ENCODE results near the gene SARNP.

Gene SARNP

GRCh38 chr12:55723516-55724225 lies 93.9 kb downstream of the SARNP start:
- Histone ChIP-seq H3K4me3 (no peak overlapping the region), H3K27ac (peak overlapping the region; percentile 68), H3K9ac (peak overlapping the region; percentile 57; the same call in 1 of the 2 replicates), H3K9me3 (no peaks in the 10 kb centered on the region), H4K20me1 (peaks cover 28% of the 10 kb centered on the region), H3K36me3 (peaks cover 57% of the 10 kb centered on the region), H3K4me1 (peaks cover 87% of the 10 kb centered on the region), H3K4me2 (peak overlapping the region; percentile 68), H3K27me3 (no peaks in the 10 kb centered on the region)
- no peak for TF ChIP-seq Cebpa-rat (IDR thresholded peaks at IDR 0.05)

- H3K4me3 ChIP-seq, result no peak overlapping the region
- H3K27ac ChIP-seq, result peak overlapping the region; percentile 68
- TF ChIP-seq Cebpa-rat (IDR thresholded peaks at IDR 0.05), result no peak
- H3K9me3 ChIP-seq, result no peaks in the 10 kb centered on the region
- peaks cover 57% of the 10 kb centered on the region for H3K36me3 ChIP-seq
- H4K20me1 ChIP-seq, result peaks cover 27% of the 10 kb centered on the region
- peaks cover 94% of the 10 kb centered on the region for H3K4me1 ChIP-seq
- peak overlapping the region; percentile 68 for H3K4me2 ChIP-seq
- H3K27me3 ChIP-seq, result no peaks in the 10 kb centered on the region
- peak overlapping the region; percentile 30; the same call in 1 of the 2 replicates for H3K9ac ChIP-seq
These were observed 94.6 kb downstream of the SARNP start for GRCh38 chr12:55722948-55723347.

- no peaks in the 10 kb centered on the region for H3K9me3 ChIP-seq
- no peak overlapping the region for H3K27ac ChIP-seq
- no peak overlapping the region for H3K4me3 ChIP-seq
- H3K9ac ChIP-seq, result no peak overlapping the region
- no peak for TF ChIP-seq Cebpa-rat (IDR thresholded peaks at IDR 0.05)
- H3K4me2 ChIP-seq, result no peak overlapping the region
- H3K27me3 ChIP-seq, result no peaks in the 10 kb centered on the region
- H4K20me1 ChIP-seq, result peaks cover 14% of the 10 kb centered on the region
- H3K4me1 ChIP-seq, result peaks cover 94% of the 10 kb centered on the region
- H3K36me3 ChIP-seq, result peaks cover 50% of the 10 kb centered on the region
These were observed 95.8 kb downstream of the SARNP start for GRCh38 chr12:55721601-55722213.

GRCh38 chr12:55720894-55721444 lies 96.6 kb downstream of the SARNP start:
- Histone ChIP-seq H3K9ac (no peak overlapping the region), H3K27me3 (no peaks in the 10 kb centered on the region), H4K20me1 (peaks cover 9% of the 10 kb centered on the region; the same call in 1 of the 2 replicates), H3K27ac (no peak overlapping the region), H3K4me1 (peaks cover 91% of the 10 kb centered on the region), H3K4me3 (no peak overlapping the region), H3K36me3 (peaks cover 43% of the 10 kb centered on the region), H3K9me3 (no peaks in the 10 kb centered on the region), H3K4me2 (peak overlapping the region; percentile 18; the same call in 1 of the 2 replicates)
- peak; percentile 23; the same call in 1 of the 2 replicates for TF ChIP-seq Cebpa-rat (IDR thresholded peaks at IDR 0.05)

GRCh38 chr12:55720071-55720564 lies 97.4 kb downstream of the SARNP start, which contains the start of gene RDH5:
RDH5 (plus strand) TSS chr12:55720393; CDS start chr12:55721185, 792 bp downstream.
- Histone ChIP-seq H3K36me3 (peaks cover 35% of the 10 kb centered on the region), H3K4me1 (peaks cover 93% of the 10 kb centered on the region), H3K27me3 (no peaks in the 10 kb centered on the region), H3K9me3 (no peaks in the 10 kb centered on the region), H3K27ac (no peak within 1 kb of the TSS), H3K4me2 (peak within 1 kb of the TSS; percentile 18), H3K4me3 (no peak within 1 kb of the TSS), H4K20me1 (peaks cover 4% of the 10 kb centered on the region; the same call in 1 of the 2 replicates), H3K9ac (peak within 1 kb of the TSS; percentile 11; the same call in 1 of the 2 replicates)
- no peak for TF ChIP-seq Cebpa-rat (IDR thresholded peaks at IDR 0.05)

GRCh38 chr12:55719371-55719770 lies 98.2 kb downstream of the SARNP start:
- Histone ChIP-seq H3K36me3 (peaks cover 29% of the 10 kb centered on the region; the same call in 1 of the 2 replicates), H3K4me2 (0 out of 2 replicates have a peak overlapping the region, but pooled peaks have one; percentile 13), H4K20me1 (no peaks in the 10 kb centered on the region), H3K9me3 (no peaks in the 10 kb centered on the region), H3K9ac (no peak overlapping the region), H3K4me3 (no peak overlapping the region), H3K27ac (no peak overlapping the region), H3K27me3 (no peaks in the 10 kb centered on the region), H3K4me1 (peaks cover 89% of the 10 kb centered on the region)
- no peak for TF ChIP-seq Cebpa-rat (IDR thresholded peaks at IDR 0.05)

- H4K20me1 ChIP-seq, result no peaks in the 10 kb centered on the region
- H3K9ac ChIP-seq, result no peak overlapping the region
- no peak overlapping the region for H3K4me3 ChIP-seq
- H3K36me3 ChIP-seq, result peaks cover 23% of the 10 kb centered on the region; the same call in 1 of the 2 replicates
- no peak overlapping the region for H3K27ac ChIP-seq
- H3K4me1 ChIP-seq, result peaks cover 82% of the 10 kb centered on the region
- 0 out of 2 replicates have a peak overlapping the region, but pooled peaks have one; percentile 13 for H3K4me2 ChIP-seq
- H3K27me3 ChIP-seq, result no peaks in the 10 kb centered on the region
- no peaks in the 10 kb centered on the region for H3K9me3 ChIP-seq
- no peak for TF ChIP-seq Cebpa-rat (IDR thresholded peaks at IDR 0.05)
These were observed 98.8 kb downstream of the SARNP start for GRCh38 chr12:55718624-55719275.

GRCh38 chr12:55718015-55718414 lies 99.5 kb downstream of the SARNP start:
- no peak for TF ChIP-seq Cebpa-rat (IDR thresholded peaks at IDR 0.05)
- Histone ChIP-seq H4K20me1 (no peaks in the 10 kb centered on the region), H3K27ac (no peak overlapping the region), H3K4me1 (peaks cover 75% of the 10 kb centered on the region), H3K27me3 (no peaks in the 10 kb centered on the region), H3K9me3 (no peaks in the 10 kb centered on the region), H3K36me3 (peaks cover 21% of the 10 kb centered on the region; the same call in 1 of the 2 replicates), H3K4me3 (no peak overlapping the region), H3K9ac (peak overlapping the region; percentile 82; the same call in 1 of the 2 replicates), H3K4me2 (peak overlapping the region; percentile 93)
